Measurements from ENCODE around the gene TMEM11.

The TMEM11 gene

GRCh38 chr17:21213638-21214014, 335 bp downstream of the TMEM11 start:
- Histone ChIP-seq H3K4me1 (peaks cover 56% of the 10 kb centered on the region), H4K20me1 (peaks cover 52% of the 10 kb centered on the region), H3K9me3 (no peaks in the 10 kb centered on the region), H3K27ac (peak overlapping the region; percentile 96), H3K36me3 (peaks cover 40% of the 10 kb centered on the region), H3K4me3 (peak overlapping the region; percentile 87), H3K27me3 (no peaks in the 10 kb centered on the region), H3K9ac (peak overlapping the region; percentile 97), H3K4me2 (peak overlapping the region; percentile 96)
- no peak for TF ChIP-seq Cebpa-rat (IDR thresholded peaks at IDR 0.05)

GRCh38 chr17:21212826-21213637, 929 bp downstream of the TMEM11 start:
- peak overlapping the region; percentile 96 for H3K4me2 ChIP-seq
- peak overlapping the region; percentile 97 for H3K9ac ChIP-seq
- H4K20me1 ChIP-seq: peaks cover 57% of the 10 kb centered on the region
- H3K4me3 ChIP-seq: peak overlapping the region; percentile 87
- no peaks in the 10 kb centered on the region for H3K9me3 ChIP-seq
- peaks cover 62% of the 10 kb centered on the region for H3K4me1 ChIP-seq
- TF ChIP-seq Cebpa-rat (IDR thresholded peaks at IDR 0.05): no peak
- peak overlapping the region; percentile 96 for H3K27ac ChIP-seq
- no peaks in the 10 kb centered on the region for H3K27me3 ChIP-seq
- peaks cover 46% of the 10 kb centered on the region for H3K36me3 ChIP-seq

- Histone ChIP-seq H3K9me3 (no peaks in the 10 kb centered on the region), H3K27me3 (no peaks in the 10 kb centered on the region), H4K20me1 (peaks cover 67% of the 10 kb centered on the region), H3K4me3 (peak overlapping the region; percentile 87), H3K27ac (no peak overlapping the region), H3K4me2 (peak overlapping the region; percentile 96), H3K36me3 (peaks cover 56% of the 10 kb centered on the region), H3K9ac (peak overlapping the region; percentile 97; the same call in 1 of the 2 replicates), H3K4me1 (peaks cover 63% of the 10 kb centered on the region)
- TF ChIP-seq Cebpa-rat (IDR thresholded peaks at IDR 0.05): no peak
Measured at GRCh38 chr17:21211825-21212479, 2.0 kb downstream of the TMEM11 start.

- no peak for TF ChIP-seq Cebpa-rat (IDR thresholded peaks at IDR 0.05)
- Histone ChIP-seq H4K20me1 (peaks cover 81% of the 10 kb centered on the region), H3K9me3 (no peaks in the 10 kb centered on the region), H3K4me2 (no peak overlapping the region), H3K36me3 (peaks cover 67% of the 10 kb centered on the region), H3K4me1 (peaks cover 57% of the 10 kb centered on the region), H3K4me3 (no peak overlapping the region), H3K9ac (no peak overlapping the region), H3K27me3 (no peaks in the 10 kb centered on the region), H3K27ac (no peak overlapping the region)
Measured at GRCh38 chr17:21210411-21211076, 3.4 kb downstream of the TMEM11 start.

GRCh38 chr17:21209511-21210175, 4.3 kb downstream of the TMEM11 start:
- TF ChIP-seq Cebpa-rat (IDR thresholded peaks at IDR 0.05): no peak
- Histone ChIP-seq H3K4me3 (no peak overlapping the region), H3K27ac (no peak overlapping the region), H3K9ac (no peak overlapping the region), H3K9me3 (no peaks in the 10 kb centered on the region), H3K4me2 (no peak overlapping the region), H3K4me1 (peaks cover 51% of the 10 kb centered on the region), H3K27me3 (no peaks in the 10 kb centered on the region), H3K36me3 (peaks cover 75% of the 10 kb centered on the region), H4K20me1 (peaks cover 90% of the 10 kb centered on the region)

GRCh38 chr17:21208352-21208751, 5.6 kb downstream of the TMEM11 start:
- H3K36me3 ChIP-seq: peaks cover 80% of the 10 kb centered on the region
- H3K9me3 ChIP-seq: no peaks in the 10 kb centered on the region
- no peak overlapping the region for H3K4me3 ChIP-seq
- H3K9ac ChIP-seq: no peak overlapping the region
- H3K4me1 ChIP-seq: peaks cover 54% of the 10 kb centered on the region
- H3K4me2 ChIP-seq: peak overlapping the region; percentile 29
- TF ChIP-seq Cebpa-rat (IDR thresholded peaks at IDR 0.05): no peak
- H3K27ac ChIP-seq: no peak overlapping the region
- H4K20me1 ChIP-seq: peaks cover 99% of the 10 kb centered on the region
- H3K27me3 ChIP-seq: no peaks in the 10 kb centered on the region

GRCh38 chr17:21204935-21205334, 9.0 kb downstream of the TMEM11 start:
- Histone ChIP-seq H3K36me3 (peaks cover 90% of the 10 kb centered on the region), H3K9ac (0 out of 2 replicates have a peak overlapping the region, but pooled peaks have one; percentile 29), H4K20me1 (peaks cover 99% of the 10 kb centered on the region), H3K9me3 (no peaks in the 10 kb centered on the region), H3K4me3 (no peak overlapping the region), H3K27ac (no peak overlapping the region), H3K4me2 (no peak overlapping the region), H3K27me3 (no peaks in the 10 kb centered on the region), H3K4me1 (peaks cover 46% of the 10 kb centered on the region)
- TF ChIP-seq Cebpa-rat (IDR thresholded peaks at IDR 0.05): no peak

GRCh38 chr17:21202512-21202911, 11.4 kb downstream of the TMEM11 start:
- Histone ChIP-seq H3K36me3 (peaks cover 90% of the 10 kb centered on the region), H3K27me3 (no peaks in the 10 kb centered on the region), H3K9me3 (no peaks in the 10 kb centered on the region), H4K20me1 (peaks cover 100% of the 10 kb centered on the region), H3K4me2 (no peak overlapping the region), H3K27ac (no peak overlapping the region), H3K4me3 (no peak overlapping the region), H3K4me1 (peaks cover 36% of the 10 kb centered on the region), H3K9ac (no peak overlapping the region)
- TF ChIP-seq Cebpa-rat (IDR thresholded peaks at IDR 0.05): no peak

GRCh38 chr17:21201874-21202273, 12.1 kb downstream of the TMEM11 start:
- Histone ChIP-seq H3K4me3 (no peak overlapping the region), H3K9me3 (no peaks in the 10 kb centered on the region), H3K4me1 (peaks cover 40% of the 10 kb centered on the region), H3K27me3 (no peaks in the 10 kb centered on the region), H3K27ac (no peak overlapping the region), H3K4me2 (no peak overlapping the region), H3K36me3 (peaks cover 90% of the 10 kb centered on the region), H4K20me1 (peaks cover 100% of the 10 kb centered on the region), H3K9ac (no peak overlapping the region)
- TF ChIP-seq Cebpa-rat (IDR thresholded peaks at IDR 0.05): no peak
